ENCODE results near the gene LEMD1.
"Not testable (repeated sequence)": the region's sequence is repeated elsewhere in the genome, so short reads cannot be mapped to it uniquely, and the experiment has no call there.

Gene LEMD1

GRCh38 chr1:205368478-205368877, 53.4 kb downstream of the LEMD1 start:
- TF ChIP-seq POLR2AphosphoS5 (IDR thresholded peaks at IDR 0.05; ENCODE audit: low read depth) (no peak), REST (IDR thresholded peaks at IDR 0.05; ENCODE audit: insufficient replicate concordance, low read depth) (no peak), GABPA (IDR thresholded peaks at IDR 0.05; ENCODE audit: low read depth) (no peak), CTCF (IDR thresholded peaks at IDR 0.05; ENCODE audit: insufficient read depth, low read length) (no peak), SPI1 (IDR thresholded peaks at IDR 0.05; ENCODE audit: borderline replicate concordance, low read depth) (no peak)
- DNase-seq (ENCODE audit: low read depth in 1 of 2, low spot score in 1 of 2): no peak
- Histone ChIP-seq H3K27ac (replicated peaks) (no peak overlapping the region), H3K27me3 (ENCODE audit: insufficient read depth, poor library complexity, severe bottlenecking) (peaks cover 15% of the 10 kb centered on the region), H3K4me3 (replicated peaks; ENCODE audit: insufficient read depth, low read length) (no peak overlapping the region)

DNA sequence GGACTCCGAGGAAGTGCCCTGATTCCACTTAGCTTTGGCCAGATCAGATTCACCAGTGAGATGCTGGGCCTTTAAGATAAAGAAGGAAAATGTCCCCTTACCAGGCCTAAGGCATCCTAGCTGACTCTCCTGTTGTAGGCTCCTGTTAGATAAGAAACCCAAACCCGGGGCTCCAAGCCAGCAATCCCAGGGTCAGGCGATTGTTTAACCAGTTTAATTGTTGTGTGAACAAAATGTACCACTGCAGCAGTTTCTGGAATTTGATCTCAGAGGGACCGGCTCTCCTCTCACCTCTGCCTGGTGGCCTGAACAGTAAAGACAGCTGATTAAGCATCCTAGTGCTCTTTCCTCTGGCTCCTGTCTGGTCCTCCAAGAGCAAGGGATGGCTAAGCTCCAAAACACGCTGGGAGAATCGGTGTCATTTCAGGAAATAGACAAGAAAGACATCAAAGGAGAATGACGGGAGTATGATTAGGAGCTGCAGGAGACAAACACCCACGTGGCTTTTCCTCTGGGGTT, 55.9 kb downstream of the LEMD1 start:
- H3K4me3 ChIP-seq (replicated peaks; ENCODE audit: insufficient read depth, low read length): no peak overlapping the region
- DNase-seq (ENCODE audit: low read depth in 1 of 2, low spot score in 1 of 2): no peak
- H3K27me3 ChIP-seq (ENCODE audit: insufficient read depth, poor library complexity, severe bottlenecking): peaks cover 15% of the 10 kb centered on the region
- no peak overlapping the region for H3K27ac ChIP-seq (replicated peaks)
- no peak for TF ChIP-seq REST (IDR thresholded peaks at IDR 0.05; ENCODE audit: insufficient replicate concordance, low read depth)
- no peak for TF ChIP-seq SPI1 (IDR thresholded peaks at IDR 0.05; ENCODE audit: borderline replicate concordance, low read depth)
- TF ChIP-seq CTCF (IDR thresholded peaks at IDR 0.05; ENCODE audit: insufficient read depth, low read length): no peak
- no peak for TF ChIP-seq GABPA (IDR thresholded peaks at IDR 0.05; ENCODE audit: low read depth)
- TF ChIP-seq POLR2AphosphoS5 (IDR thresholded peaks at IDR 0.05; ENCODE audit: low read depth): no peak

- H3K27ac ChIP-seq (replicated peaks); H3K4me3 ChIP-seq (replicated peaks; ENCODE audit: insufficient read depth, low read length); DNase-seq (ENCODE audit: low read depth in 1 of 2, low spot score in 1 of 2): not testable (repeated sequence)
- H3K27me3 ChIP-seq (ENCODE audit: insufficient read depth, poor library complexity, severe bottlenecking): peaks cover 16% of the 10 kb centered on the region
Measured at GRCh38 chr1:205365086-205365485, 56.8 kb downstream of the LEMD1 start.

- DNase-seq (ENCODE audit: low read depth in 1 of 2, low spot score in 1 of 2): no peak
- no peak for TF ChIP-seq CTCF (IDR thresholded peaks at IDR 0.05; ENCODE audit: insufficient read depth, low read length)
- no peak for TF ChIP-seq POLR2AphosphoS5 (IDR thresholded peaks at IDR 0.05; ENCODE audit: low read depth)
- no peak for TF ChIP-seq SPI1 (IDR thresholded peaks at IDR 0.05; ENCODE audit: borderline replicate concordance, low read depth)
- TF ChIP-seq REST (IDR thresholded peaks at IDR 0.05; ENCODE audit: insufficient replicate concordance, low read depth): no peak
- no peak for TF ChIP-seq GABPA (IDR thresholded peaks at IDR 0.05; ENCODE audit: low read depth)
- Histone ChIP-seq H3K27ac (replicated peaks) (no peak overlapping the region), H3K27me3 (ENCODE audit: insufficient read depth, poor library complexity, severe bottlenecking) (peaks cover 18% of the 10 kb centered on the region), H3K4me3 (replicated peaks; ENCODE audit: insufficient read depth, low read length) (no peak overlapping the region)
Measured at GRCh38 chr1:205360891-205361290, 61.0 kb downstream of the LEMD1 start.

Measured in HL-60 (cell line).